ENCODE results near the gene ASTE1. TPM values are rescaled to one million over a fixed set of nuclear protein-coding genes. Genes with fewer than 3 reads are reported as not detected.

ASTE1 gene
- total RNA-seq, 1 experiment from 2014 or later, result 9.7 TPM

DNA sequence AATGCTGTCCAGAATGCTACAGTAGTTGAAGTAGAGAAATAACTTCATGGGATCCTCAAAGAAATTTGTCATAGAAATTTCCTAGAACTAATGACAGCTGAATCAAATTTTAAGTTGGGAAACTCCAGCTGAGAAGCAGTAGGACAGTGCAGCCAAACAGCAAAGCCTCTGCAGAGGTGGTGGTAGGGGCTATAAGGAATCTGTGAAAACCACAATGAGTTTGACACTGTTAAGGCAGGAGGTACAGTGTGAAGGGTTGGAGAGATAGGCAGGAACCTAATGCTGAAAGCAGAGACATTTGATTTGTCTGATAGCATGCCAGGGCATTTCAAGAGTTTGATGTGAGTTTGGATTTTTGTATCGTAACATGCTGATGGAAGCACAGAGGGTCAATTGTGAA, 22.0 kb downstream of the ASTE1 start:
- Histone ChIP-seq H3K23ac (ENCODE audit: insufficient read length, low read depth, low read length) (no peak overlapping the region), H2AFZ (ENCODE audit: low read length) (no peak overlapping the region), H2BK120ac (ENCODE audit: low read depth, low read length, poor library complexity, severe bottlenecking) (no peak overlapping the region), H3T11ph (ENCODE audit: low read length) (no peak overlapping the region), H2BK5ac (ENCODE audit: insufficient read length, low read length) (no peak overlapping the region), H2AK5ac (ENCODE audit: insufficient read length, low read length) (no peak overlapping the region), H4K20me1 (ENCODE audit: control insufficient read depth, insufficient read depth, insufficient read length) (no peaks in the 10 kb centered on the region), H3K18ac (ENCODE audit: insufficient read length, low read depth, low read length) (no peak overlapping the region), H4K5ac (ENCODE audit: insufficient read length, low read depth, low read length) (no peak overlapping the region), H3K27ac (ENCODE audit: insufficient read length, low read depth, low read length) (no peak overlapping the region), H3K79me2 (ENCODE audit: insufficient read depth, low read length) (no peaks in the 10 kb centered on the region), H3K79me1 (ENCODE audit: insufficient read depth, low read depth, low read length, poor library complexity, severe bottlenecking) (no peaks in the 10 kb centered on the region), H2BK15ac (ENCODE audit: low read depth, low read length) (no peak overlapping the region), H3K4me2 (ENCODE audit: insufficient read depth, insufficient read length, low read length) (no peak overlapping the region), H3K56ac (ENCODE audit: insufficient read length, low read depth, low read length) (no peak overlapping the region), H3K4ac (ENCODE audit: low read depth, low read length) (no peak overlapping the region), H3K9me3 (ENCODE audit: control insufficient read depth, low read depth, low read length) (no peaks in the 10 kb centered on the region), H4K91ac (ENCODE audit: insufficient read length, low read depth, low read length) (no peak overlapping the region), H2BK12ac (ENCODE audit: insufficient read length, low read depth, low read length) (no peak overlapping the region), H3K14ac (ENCODE audit: insufficient read depth, low read length) (no peak overlapping the region), H3K23me2 (ENCODE audit: insufficient read length, low read depth, low read length, poor library complexity, severe bottlenecking) (no peaks in the 10 kb centered on the region), H4K8ac (replicated peaks; ENCODE audit: insufficient read length, low read depth, low read length) (no peak overlapping the region), H2BK20ac (ENCODE audit: low read depth, low read length, poor library complexity, severe bottlenecking) (no peak overlapping the region), H3K9ac (ENCODE audit: extremely low read depth, insufficient read length, low read length) (no peak overlapping the region), H3K27me3 (ENCODE audit: insufficient read depth, low read length) (no peaks in the 10 kb centered on the region), H3K4me1 (ENCODE audit: insufficient read depth, low read length) (no peaks in the 10 kb centered on the region)
- DNase-seq, result no peak
- no peak overlapping the region for H3K4me3 Mint-ChIP-seq
- no CpG with 5 or more reads among the region's 1 CpG for WGBS (ENCODE audit: extremely low coverage, insufficient read length, low lambda C conversion rate)
- H3K27ac Mint-ChIP-seq, result peak overlapping the region; percentile 9 to 46 (median 31); a peak in 4 of 7 replicates
- TF ChIP-seq, protein P1, sequence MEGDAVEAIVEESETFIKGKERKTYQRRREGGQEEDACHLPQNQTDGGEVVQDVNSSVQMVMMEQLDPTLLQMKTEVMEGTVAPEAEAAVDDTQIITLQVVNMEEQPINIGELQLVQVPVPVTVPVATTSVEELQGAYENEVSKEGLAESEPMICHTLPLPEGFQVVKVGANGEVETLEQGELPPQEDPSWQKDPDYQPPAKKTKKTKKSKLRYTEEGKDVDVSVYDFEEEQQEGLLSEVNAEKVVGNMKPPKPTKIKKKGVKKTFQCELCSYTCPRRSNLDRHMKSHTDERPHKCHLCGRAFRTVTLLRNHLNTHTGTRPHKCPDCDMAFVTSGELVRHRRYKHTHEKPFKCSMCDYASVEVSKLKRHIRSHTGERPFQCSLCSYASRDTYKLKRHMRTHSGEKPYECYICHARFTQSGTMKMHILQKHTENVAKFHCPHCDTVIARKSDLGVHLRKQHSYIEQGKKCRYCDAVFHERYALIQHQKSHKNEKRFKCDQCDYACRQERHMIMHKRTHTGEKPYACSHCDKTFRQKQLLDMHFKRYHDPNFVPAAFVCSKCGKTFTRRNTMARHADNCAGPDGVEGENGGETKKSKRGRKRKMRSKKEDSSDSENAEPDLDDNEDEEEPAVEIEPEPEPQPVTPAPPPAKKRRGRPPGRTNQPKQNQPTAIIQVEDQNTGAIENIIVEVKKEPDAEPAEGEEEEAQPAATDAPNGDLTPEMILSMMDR (conservative IDR thresholded peaks at IDR 0.05), result no peak
- no peaks in the 10 kb centered on the region for H3K27me3 Mint-ChIP-seq (ENCODE audit: low read depth)
- peaks cover 5 to 36% (median 25%) of the 10 kb centered on the region in 3 experiments for H3K36me3 Mint-ChIP-seq (ENCODE audit: insufficient read depth in 1 of 3, low read depth in 3 of 3)
- no peaks in the 10 kb centered on the region for H3K4me1 Mint-ChIP-seq
- no peaks in the 10 kb centered on the region for H3K9me3 Mint-ChIP-seq
